ENCODE data around the gene MPRIP. TPM values are rescaled to one million over a fixed set of nuclear protein-coding genes. Genes with fewer than 3 reads are reported as not detected.

MPRIP gene
- total RNA-seq, 4 donors from 2014 or later: 141 to 305 (median 291) TPM

DNA sequence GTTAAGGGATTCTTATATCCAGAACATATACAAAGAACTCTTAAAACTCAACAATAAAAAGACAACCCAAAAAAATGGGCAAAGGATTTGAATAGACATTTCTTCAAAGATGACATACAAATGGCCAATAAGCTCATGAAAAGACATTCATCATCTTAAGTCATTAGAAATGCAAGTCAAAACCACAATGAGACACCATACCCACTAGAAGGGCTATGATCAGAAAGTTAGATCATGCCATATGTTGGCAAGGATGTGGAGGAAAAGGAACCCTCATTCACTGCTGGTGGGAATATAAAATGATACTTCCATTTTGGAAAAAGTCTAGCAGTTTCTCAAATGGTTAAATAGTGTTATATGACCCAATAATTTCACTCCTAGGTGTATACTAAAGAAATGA, 154.5 kb downstream of the MPRIP start:
- Histone ChIP-seq H3K9me3 (no peaks in the 10 kb centered on the region), H3K4me1 (peaks cover 0 to 14% (median 0%) of the 10 kb centered on the region in 4 donors), H3K27me3 (no peaks in the 10 kb centered on the region), H3K27ac (no peak overlapping the region), H3K36me3 (no peaks in the 10 kb centered on the region), H3K4me3 (no peak overlapping the region)
- no peak for TF ChIP-seq POLR2A (IDR thresholded peaks at IDR 0.05)
- TF ChIP-seq, protein P1, sequence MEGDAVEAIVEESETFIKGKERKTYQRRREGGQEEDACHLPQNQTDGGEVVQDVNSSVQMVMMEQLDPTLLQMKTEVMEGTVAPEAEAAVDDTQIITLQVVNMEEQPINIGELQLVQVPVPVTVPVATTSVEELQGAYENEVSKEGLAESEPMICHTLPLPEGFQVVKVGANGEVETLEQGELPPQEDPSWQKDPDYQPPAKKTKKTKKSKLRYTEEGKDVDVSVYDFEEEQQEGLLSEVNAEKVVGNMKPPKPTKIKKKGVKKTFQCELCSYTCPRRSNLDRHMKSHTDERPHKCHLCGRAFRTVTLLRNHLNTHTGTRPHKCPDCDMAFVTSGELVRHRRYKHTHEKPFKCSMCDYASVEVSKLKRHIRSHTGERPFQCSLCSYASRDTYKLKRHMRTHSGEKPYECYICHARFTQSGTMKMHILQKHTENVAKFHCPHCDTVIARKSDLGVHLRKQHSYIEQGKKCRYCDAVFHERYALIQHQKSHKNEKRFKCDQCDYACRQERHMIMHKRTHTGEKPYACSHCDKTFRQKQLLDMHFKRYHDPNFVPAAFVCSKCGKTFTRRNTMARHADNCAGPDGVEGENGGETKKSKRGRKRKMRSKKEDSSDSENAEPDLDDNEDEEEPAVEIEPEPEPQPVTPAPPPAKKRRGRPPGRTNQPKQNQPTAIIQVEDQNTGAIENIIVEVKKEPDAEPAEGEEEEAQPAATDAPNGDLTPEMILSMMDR (IDR thresholded peaks at IDR 0.05): no peak
- DNase-seq: no peak

DNA sequence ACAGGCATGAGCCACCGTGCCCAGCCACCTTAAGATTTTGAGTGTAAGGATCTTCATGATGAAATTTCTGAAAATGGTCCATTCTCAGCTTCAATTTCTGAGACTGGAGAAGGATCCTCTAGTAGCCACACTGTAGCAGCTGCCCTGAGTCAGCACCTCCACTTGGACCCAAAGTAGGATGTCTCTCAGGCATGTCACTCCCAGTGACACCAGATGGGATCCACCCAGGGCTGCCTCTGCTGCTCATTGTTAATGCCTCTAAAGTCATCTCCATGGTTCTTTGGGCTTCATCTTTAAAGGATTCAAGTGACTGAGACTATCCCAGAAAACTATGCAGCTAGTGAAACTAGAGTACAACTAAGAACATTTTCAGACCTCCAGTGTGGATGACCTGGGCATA, 156.0 kb downstream of the MPRIP start:
- Histone ChIP-seq H3K27ac (no peak overlapping the region), H3K4me1 (peaks cover 0 to 14% (median 0%) of the 10 kb centered on the region in 4 donors), H3K27me3 (no peaks in the 10 kb centered on the region), H3K9me3 (no peaks in the 10 kb centered on the region), H3K36me3 (no peaks in the 10 kb centered on the region), H3K4me3 (no peak overlapping the region)
- TF ChIP-seq POLR2A (IDR thresholded peaks at IDR 0.05): no peak
- TF ChIP-seq, protein P1 (IDR thresholded peaks at IDR 0.05): no peak
- DNase-seq: no peak

- H3K4me1 ChIP-seq: peaks cover 0 to 30% (median 9%) of the 10 kb centered on the region in 4 donors
- no peak for TF ChIP-seq POLR2A (IDR thresholded peaks at IDR 0.05)
- TF ChIP-seq, protein P1 (IDR thresholded peaks at IDR 0.05): no peak
- H3K27me3 ChIP-seq: no peaks in the 10 kb centered on the region
- no peak overlapping the region for H3K4me3 ChIP-seq
- no peaks in the 10 kb centered on the region for H3K9me3 ChIP-seq
- no peaks in the 10 kb centered on the region for H3K36me3 ChIP-seq
- DNase-seq: no peak
- peak overlapping the region in 2 of 4 donors; percentile 38 to 73 for H3K27ac ChIP-seq
These were observed 158.1 kb downstream of the MPRIP start for GRCh38 chr17:17200311-17200710.

- no peak for DNase-seq
- no peak for TF ChIP-seq POLR2A (IDR thresholded peaks at IDR 0.05)
- TF ChIP-seq, protein P1 (IDR thresholded peaks at IDR 0.05): no peak
- H3K27me3 ChIP-seq: no peaks in the 10 kb centered on the region
- no peak overlapping the region for H3K4me3 ChIP-seq
- H3K27ac ChIP-seq: peak overlapping the region in 3 of 4 donors; percentile 2 to 73 (median 37)
- H3K9me3 ChIP-seq: no peaks in the 10 kb centered on the region
- H3K36me3 ChIP-seq: no peaks in the 10 kb centered on the region
- H3K4me1 ChIP-seq: peaks cover 0 to 35% (median 12%) of the 10 kb centered on the region in 4 donors
These were observed 158.6 kb downstream of the MPRIP start for GRCh38 chr17:17200831-17201230.

- Histone ChIP-seq H3K36me3 (no peaks in the 10 kb centered on the region), H3K9me3 (no peaks in the 10 kb centered on the region), H3K4me3 (no peak overlapping the region), H3K27ac (peak overlapping the region in 3 of 4 donors; percentile 2 to 73 (median 37)), H3K4me1 (peaks cover 0 to 39% (median 14%) of the 10 kb centered on the region in 4 donors), H3K27me3 (no peaks in the 10 kb centered on the region)
- DNase-seq: no peak
- TF ChIP-seq POLR2A (IDR thresholded peaks at IDR 0.05): no peak
- TF ChIP-seq, protein P1 (IDR thresholded peaks at IDR 0.05): no peak
These were observed 159.0 kb downstream of the MPRIP start for GRCh38 chr17:17201271-17201670.

- DNase-seq: no peak
- Histone ChIP-seq H3K36me3 (no peaks in the 10 kb centered on the region), H3K4me3 (no peak overlapping the region), H3K27me3 (no peaks in the 10 kb centered on the region), H3K27ac (peak overlapping the region in 1 of 4 donors; percentile 16), H3K4me1 (peaks cover 0 to 44% (median 17%) of the 10 kb centered on the region in 4 donors), H3K9me3 (no peaks in the 10 kb centered on the region)
- TF ChIP-seq, protein P1 (IDR thresholded peaks at IDR 0.05): no peak
- no peak for TF ChIP-seq POLR2A (IDR thresholded peaks at IDR 0.05)
These were observed 159.7 kb downstream of the MPRIP start for GRCh38 chr17:17201907-17202306.

Data from Peyer's patch (tissue), 4 donors.